Measurements from ENCODE around the gene PELI3.
"Not testable (repeated sequence)": the region's sequence is repeated elsewhere in the genome, so short reads cannot be mapped to it uniquely, and the experiment has no call there.

- TF ChIP-seq CREB1 (IDR thresholded peaks at IDR 0.05); EZH2 (IDR thresholded peaks at IDR 0.05; ENCODE audit: low read depth, low read length, severe bottlenecking); BRCA1 (IDR thresholded peaks at IDR 0.05; ENCODE audit: low read depth, low read length); EP300 (IDR thresholded peaks at IDR 0.05; ENCODE audit: borderline replicate concordance in 1 of 2, low read depth in 2 of 2, low read length in 2 of 2); POLR2AphosphoS5 (IDR thresholded peaks at IDR 0.05; ENCODE audit: low read depth, low read length); CTCF (IDR thresholded peaks at IDR 0.05; ENCODE audit: control extremely low read depth in 1 of 3, insufficient read depth in 1 of 3, low read depth in 1 of 3, low read length in 3 of 3); YY1 (IDR thresholded peaks at IDR 0.05; ENCODE audit: low read depth, low read length); TEAD4 (IDR thresholded peaks at IDR 0.05; ENCODE audit: low read depth, low read length); RBBP5 (IDR thresholded peaks at IDR 0.05; ENCODE audit: borderline replicate concordance, low read depth, low read length); TCF12 (IDR thresholded peaks at IDR 0.05; ENCODE audit: low read depth, low read length); JUN (IDR thresholded peaks at IDR 0.05; ENCODE audit: low read depth, low read length): not testable (repeated sequence)
These were observed 34.8 kb upstream of the PELI3 start for GRCh38 chr11:66431871-66432329.
